ENCODE data around the gene ZNF638.

The ZNF638 gene

DNA sequence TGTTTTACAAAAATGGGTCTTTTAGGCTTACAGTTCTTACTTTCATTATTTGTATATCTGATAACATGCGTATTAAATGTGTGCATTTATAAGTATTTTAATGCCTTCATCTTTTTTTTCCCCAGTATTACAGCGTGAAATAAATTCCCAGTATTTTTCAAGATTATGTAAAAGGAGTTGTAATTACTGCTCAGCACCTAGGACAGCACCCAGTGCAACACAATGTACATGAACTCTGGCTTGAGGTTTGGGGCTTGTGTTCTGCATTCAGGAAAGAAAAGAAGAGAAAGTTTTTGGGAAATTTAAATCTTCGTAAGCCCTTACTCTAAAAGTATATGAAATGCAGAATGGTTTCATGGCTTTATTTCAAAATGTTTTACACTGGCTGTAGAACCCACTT, 16.7 kb downstream of the ZNF638 start:
- Histone ChIP-seq H3K36me3 (peaks cover 6% of the 10 kb centered on the region), H3K4me3 (ENCODE audit: low read depth, low read length) (no peak overlapping the region), H3K9me3 (no peaks in the 10 kb centered on the region), H3K4me1 (no peaks in the 10 kb centered on the region), H3K27me3 (no peaks in the 10 kb centered on the region)
- no peak for TF ChIP-seq CTCF (IDR thresholded peaks at IDR 0.05; ENCODE audit: low read depth, low read length)
- DNase-seq: no peak

DNA sequence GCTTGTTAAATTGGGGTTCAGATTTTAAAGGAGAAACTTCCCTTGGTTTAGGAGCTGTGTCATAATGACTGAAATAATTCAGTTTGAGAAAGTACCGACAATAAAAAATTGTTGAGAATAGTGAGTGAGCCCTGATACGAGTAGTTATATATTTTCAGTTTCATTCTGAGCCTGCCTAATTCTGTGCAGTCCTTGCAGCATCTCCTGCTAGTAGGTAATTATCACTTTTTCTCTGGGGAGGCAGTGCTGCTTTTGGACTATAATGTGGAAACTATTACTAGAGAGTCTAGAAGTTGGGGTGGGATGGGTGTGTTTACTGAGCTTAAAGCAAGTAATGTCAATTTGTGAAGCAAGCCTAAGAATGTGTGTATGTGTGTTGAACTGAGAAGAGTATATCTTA, 21.7 kb downstream of the ZNF638 start:
- H3K36me3 ChIP-seq: peaks cover 11% of the 10 kb centered on the region
- no peaks in the 10 kb centered on the region for H3K9me3 ChIP-seq
- no peak for DNase-seq
- no peak overlapping the region for H3K4me3 ChIP-seq (ENCODE audit: low read depth, low read length)
- TF ChIP-seq CTCF (IDR thresholded peaks at IDR 0.05; ENCODE audit: low read depth, low read length): no peak
- H3K27me3 ChIP-seq: no peaks in the 10 kb centered on the region
- H3K4me1 ChIP-seq: no peaks in the 10 kb centered on the region

DNA sequence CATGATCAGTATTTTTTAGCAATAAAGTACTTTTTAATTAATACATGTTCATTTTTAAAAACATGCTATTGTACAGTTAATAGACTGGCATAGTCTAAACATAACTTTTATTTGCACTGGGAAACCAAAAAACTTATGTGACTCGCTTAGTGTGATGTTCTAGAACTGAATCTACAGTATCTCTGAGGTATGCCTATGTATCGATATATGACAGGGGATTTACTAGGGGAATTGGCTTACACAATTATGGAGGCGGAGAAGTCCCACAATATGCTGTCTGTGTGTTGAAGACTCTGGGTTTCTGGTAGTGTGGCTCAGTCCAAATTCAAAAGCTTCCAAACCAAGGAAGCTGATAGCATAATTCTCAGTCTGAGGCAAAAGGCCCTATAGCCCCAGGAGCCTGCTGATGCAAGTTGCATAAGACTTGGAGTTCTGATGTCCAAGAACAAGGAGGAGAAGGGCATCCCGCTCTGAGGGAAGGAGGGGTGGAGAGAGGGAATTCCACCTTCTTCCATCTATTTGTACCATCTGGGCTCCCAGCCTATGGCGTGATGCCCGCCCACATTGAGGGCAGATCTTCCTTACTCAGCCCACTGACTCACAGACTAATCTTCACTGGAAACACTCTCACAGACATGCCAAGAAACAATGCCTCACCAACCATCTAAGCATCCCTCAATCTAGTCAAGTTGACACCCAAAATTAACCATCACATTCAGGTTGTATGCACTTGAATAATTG, 27.5 kb downstream of the ZNF638 start:
- Histone ChIP-seq H3K36me3 (peaks cover 5% of the 10 kb centered on the region), H3K27me3 (no peaks in the 10 kb centered on the region), H3K9me3 (no peaks in the 10 kb centered on the region), H3K4me1 (no peaks in the 10 kb centered on the region), H3K4me3 (ENCODE audit: low read depth, low read length) (no peak overlapping the region)
- DNase-seq: no peak
- no peak for TF ChIP-seq CTCF (IDR thresholded peaks at IDR 0.05; ENCODE audit: low read depth, low read length)

DNA sequence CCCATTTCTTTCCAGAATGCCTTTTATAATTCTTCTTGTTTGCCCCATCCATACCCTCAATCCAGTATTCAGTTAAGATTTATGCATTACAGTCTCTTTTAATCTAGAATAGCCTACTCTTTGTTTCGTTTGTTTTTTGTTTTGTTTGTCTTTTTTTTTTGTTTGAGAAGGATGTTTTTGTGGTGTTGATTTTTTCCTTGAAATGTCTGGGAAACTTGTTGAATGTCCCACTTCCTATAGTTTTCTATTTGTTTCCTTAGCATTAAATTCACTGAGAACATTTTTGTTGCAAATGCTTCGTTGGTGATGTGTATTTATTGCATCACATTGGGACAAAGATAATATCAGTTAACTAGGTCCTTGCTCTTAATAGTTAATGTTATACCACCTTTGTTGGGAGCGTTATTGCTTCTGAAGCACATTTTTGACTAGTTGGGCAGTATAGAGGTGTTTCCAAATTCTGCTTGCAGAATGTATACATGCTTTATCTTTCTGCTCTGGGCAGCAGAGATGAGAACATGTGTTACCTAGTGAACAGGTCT, 28.9 kb downstream of the ZNF638 start:
- DNase-seq: no peak
- no peak for TF ChIP-seq CTCF (IDR thresholded peaks at IDR 0.05; ENCODE audit: low read depth, low read length)
- H3K4me1 ChIP-seq: no peaks in the 10 kb centered on the region
- no peaks in the 10 kb centered on the region for H3K9me3 ChIP-seq
- H3K27me3 ChIP-seq: no peaks in the 10 kb centered on the region
- peaks cover 11% of the 10 kb centered on the region for H3K36me3 ChIP-seq
- no peak overlapping the region for H3K4me3 ChIP-seq (ENCODE audit: low read depth, low read length)

DNA sequence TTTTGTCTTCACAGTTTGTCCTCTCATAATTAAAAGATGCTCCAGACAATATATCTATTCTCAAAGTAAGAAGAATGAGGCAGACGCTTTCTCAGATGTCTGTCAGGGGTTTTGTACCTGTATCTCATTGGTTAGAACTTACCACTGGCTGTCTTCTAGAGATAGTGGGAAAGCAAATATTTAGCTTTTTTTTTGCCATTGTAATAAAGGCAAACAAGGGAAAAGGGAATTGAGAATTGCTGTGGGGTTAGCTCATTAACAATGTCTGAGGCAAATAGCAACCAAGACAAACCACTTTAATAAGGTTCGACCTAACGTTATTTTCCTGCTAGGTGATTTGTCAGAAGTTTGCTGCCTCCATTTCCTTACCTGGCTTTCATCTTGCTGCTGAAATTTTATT, 30.0 kb downstream of the ZNF638 start:
- Histone ChIP-seq H3K36me3 (peaks cover 14% of the 10 kb centered on the region), H3K9me3 (no peaks in the 10 kb centered on the region), H3K4me1 (no peaks in the 10 kb centered on the region), H3K27me3 (no peaks in the 10 kb centered on the region), H3K4me3 (ENCODE audit: low read depth, low read length) (no peak overlapping the region)
- TF ChIP-seq CTCF (IDR thresholded peaks at IDR 0.05; ENCODE audit: low read depth, low read length): no peak
- DNase-seq: no peak

GRCh38 chr2:71362447-71362846, 30.9 kb downstream of the ZNF638 start:
- Histone ChIP-seq H3K27me3 (no peaks in the 10 kb centered on the region), H3K4me3 (ENCODE audit: low read depth, low read length) (no peak overlapping the region), H3K4me1 (no peaks in the 10 kb centered on the region), H3K9me3 (no peaks in the 10 kb centered on the region), H3K36me3 (peaks cover 14% of the 10 kb centered on the region)
- DNase-seq: no peak
- no peak for TF ChIP-seq CTCF (IDR thresholded peaks at IDR 0.05; ENCODE audit: low read depth, low read length)

Measured in BE2C (cell line).